GM18951 (cell line): ENCODE results near the gene NCBP1.

Experiments
- POLR2A ChIP-seq: IDR thresholded peaks from 4 replicates; pipeline ENCODE4 v1.6.1; 2011; ENCODE audit warnings: mild to moderate bottlenecking; ENCODE audit not compliant: insufficient read length, insufficient read depth; ENCODE audit errors: extremely low read depth
- in situ Hi-C: fragments of 300-500 bp; cut with MboI; formaldehyde crosslinking; loops from one replicate; pipeline ENCODE4 v1.12.0; 2022; ENCODE audit warnings: low sequenced_read_pairs, mixed read lengths, inconsistent platforms; ENCODE audit not compliant: unreplicated experiment

The NCBP1 gene

DNA sequence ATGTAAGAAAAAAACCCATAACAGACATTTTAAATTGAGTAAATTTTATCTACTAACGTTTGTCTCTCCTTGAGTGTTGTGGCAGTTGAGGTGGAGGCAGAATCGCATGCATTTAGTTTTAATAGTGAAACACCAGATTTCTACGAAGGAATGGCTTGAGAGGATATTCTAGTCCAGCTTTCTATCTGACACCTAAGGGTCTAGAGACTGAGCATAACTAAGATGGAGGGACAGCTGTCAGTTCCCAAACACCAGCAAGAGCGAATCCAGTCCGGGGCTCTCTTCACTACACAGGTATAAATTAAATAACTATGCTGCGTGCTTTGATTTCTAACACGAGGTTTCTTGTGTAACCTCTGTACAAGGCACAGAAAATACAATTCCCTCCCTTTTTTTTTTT lies 1.4 kb downstream of the NCBP1 start:
- in situ Hi-C loops = no loop called here
- TF ChIP-seq POLR2A = no peak

- in situ Hi-C loops = no loop called here
- no peak for TF ChIP-seq POLR2A
These were observed 3.3 kb downstream of the NCBP1 start for GRCh38 chr9:97636903-97637302.

DNA sequence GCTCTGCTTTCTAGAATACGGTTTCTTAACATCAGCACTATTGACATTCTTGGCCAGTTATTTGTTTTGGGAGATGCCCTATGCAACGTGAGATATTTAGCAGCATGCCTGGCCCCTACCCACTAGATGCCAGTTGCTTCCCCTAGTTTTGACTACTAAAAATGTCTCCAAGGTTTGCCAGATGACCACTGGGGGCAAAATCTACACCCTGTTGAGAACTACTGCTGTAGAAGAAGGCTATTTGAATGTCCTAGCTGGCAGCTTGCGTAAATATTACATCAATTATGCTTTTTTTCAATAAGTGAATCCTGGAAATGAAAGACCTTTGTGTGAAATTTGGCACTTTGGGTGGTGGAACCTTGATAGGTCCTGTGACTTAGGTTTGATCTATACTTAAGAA lies 5.0 kb downstream of the NCBP1 start:
- no peak for TF ChIP-seq POLR2A
- in situ Hi-C loops = no loop called here

- TF ChIP-seq POLR2A = no peak
- in situ Hi-C loops = no loop called here
These were observed 6.7 kb downstream of the NCBP1 start for GRCh38 chr9:97640325-97640724.

DNA sequence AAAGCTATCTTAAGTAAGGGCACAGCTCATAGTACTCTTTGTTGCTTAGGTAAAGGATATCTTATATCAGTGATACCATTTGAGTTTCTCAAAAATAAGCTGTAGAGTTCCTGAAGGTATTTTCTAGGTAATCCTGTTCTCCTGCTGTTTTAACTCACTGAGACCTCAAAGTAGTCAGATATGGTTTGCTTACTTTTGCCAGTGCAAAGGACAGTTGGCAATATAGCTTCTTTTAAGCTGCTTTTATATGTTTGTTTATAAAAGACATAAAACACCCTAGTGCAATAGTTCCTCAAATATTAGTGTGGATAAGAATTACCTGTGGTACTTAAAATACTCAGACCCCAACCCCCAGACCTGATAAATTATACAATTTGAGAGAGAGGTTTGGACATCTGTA lies 12.1 kb downstream of the NCBP1 start:
- TF ChIP-seq POLR2A = no peak
- in situ Hi-C loops = no loop called here

- no peak for TF ChIP-seq POLR2A
These were observed 14.4 kb downstream of the NCBP1 start for GRCh38 chr9:97647996-97648395.

GRCh38 chr9:97651646-97652045 lies 18.0 kb downstream of the NCBP1 start:
- TF ChIP-seq POLR2A = no peak
- in situ Hi-C loops = no loop called here

More at GRCh38 chr9:97647996-97648395, 14.4 kb downstream of the NCBP1 start:
- in situ Hi-C loops = no loop called here

- in situ Hi-C loops = no loop called here
- no peak for TF ChIP-seq POLR2A
These were observed 25.1 kb downstream of the NCBP1 start for GRCh38 chr9:97658707-97659106.

- no peak for TF ChIP-seq POLR2A
- in situ Hi-C loops = no loop called here
These were observed 26.1 kb downstream of the NCBP1 start for GRCh38 chr9:97659771-97660170.

DNA sequence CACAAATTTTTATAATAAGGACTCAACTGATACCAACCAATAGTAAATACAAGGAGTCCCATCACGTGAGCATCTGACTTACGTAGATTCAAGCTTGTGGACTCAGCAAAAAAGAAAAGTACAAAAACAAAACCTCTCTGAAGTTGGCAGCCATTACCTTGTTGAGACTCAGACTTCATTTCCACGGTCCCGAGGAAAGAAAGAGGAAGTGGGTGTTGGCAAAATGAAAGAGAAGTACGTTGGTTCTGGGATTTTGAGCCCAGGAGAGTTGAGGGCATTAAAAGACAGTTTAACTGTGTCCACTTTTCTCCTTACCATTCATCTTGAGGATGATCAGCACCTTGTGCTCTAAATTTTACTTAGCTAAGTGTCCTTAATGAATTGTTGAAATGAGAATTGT lies 26.7 kb downstream of the NCBP1 start:
- in situ Hi-C loops = no loop called here
- no peak for TF ChIP-seq POLR2A

GRCh38 chr9:97660847-97661246 lies 27.2 kb downstream of the NCBP1 start:
- TF ChIP-seq POLR2A = no peak
- in situ Hi-C loops = no loop called here

GRCh38 chr9:97665742-97666141 lies 32.1 kb downstream of the NCBP1 start:
- no peak for TF ChIP-seq POLR2A
- in situ Hi-C loops = no loop called here

DNA sequence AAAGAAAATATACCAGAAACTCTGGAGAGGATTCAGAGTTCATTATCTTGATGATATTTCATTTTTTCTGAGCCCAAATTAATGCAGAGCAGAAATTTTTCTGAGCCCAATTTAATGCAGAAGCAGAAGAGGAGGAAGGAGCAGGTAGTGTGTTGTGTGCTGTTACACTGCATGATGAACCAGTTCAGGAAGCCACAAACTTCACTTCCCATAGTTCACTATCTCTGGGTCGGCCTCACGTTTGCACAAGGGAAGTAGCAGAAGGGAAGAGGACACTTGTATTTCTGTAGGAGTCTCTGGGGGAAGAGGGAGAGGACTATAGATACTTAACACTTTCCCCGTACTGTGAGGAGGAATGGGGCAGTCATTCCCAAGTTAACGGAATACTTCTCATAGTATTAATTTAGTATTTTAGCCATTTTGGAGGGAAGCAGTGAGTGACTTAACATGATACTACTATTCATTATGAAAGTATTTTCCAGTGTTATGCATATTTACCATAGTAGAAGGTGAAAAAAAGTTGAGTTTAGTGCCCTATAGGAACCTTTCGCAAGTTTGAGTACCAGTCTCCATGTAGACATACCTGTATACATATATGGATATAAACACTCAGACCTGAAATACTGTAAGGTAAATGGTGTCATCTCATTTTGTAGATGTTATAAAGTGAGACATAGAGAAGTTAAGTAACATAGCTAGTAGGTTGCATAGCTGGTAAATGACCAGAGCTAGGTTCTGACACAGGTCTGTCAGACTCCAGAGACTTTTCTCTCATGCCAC lies 33.5 kb downstream of the NCBP1 start:
- in situ Hi-C loops = no loop called here
- TF ChIP-seq POLR2A = no peak

DNA sequence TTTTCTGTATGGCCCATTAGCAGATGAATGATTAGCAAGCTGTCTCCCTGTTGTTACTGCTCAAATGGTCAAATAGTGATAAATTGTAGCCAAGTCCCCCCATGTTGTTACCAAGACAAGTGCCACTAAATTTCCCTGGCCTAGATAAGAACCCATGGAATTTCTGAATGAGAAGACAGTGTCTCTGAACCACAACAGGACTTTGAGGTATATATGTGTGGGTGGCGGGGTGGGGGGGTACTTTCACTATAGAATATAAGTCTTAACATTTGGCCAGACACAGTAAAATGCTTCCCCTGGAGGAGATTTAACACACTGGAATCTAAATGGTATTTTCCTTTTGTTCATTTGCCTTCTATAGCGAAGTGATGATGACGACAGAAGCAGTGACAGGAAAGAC lies 34.9 kb downstream of the NCBP1 start:
- in situ Hi-C loops = no loop called here
- TF ChIP-seq POLR2A = no peak

DNA sequence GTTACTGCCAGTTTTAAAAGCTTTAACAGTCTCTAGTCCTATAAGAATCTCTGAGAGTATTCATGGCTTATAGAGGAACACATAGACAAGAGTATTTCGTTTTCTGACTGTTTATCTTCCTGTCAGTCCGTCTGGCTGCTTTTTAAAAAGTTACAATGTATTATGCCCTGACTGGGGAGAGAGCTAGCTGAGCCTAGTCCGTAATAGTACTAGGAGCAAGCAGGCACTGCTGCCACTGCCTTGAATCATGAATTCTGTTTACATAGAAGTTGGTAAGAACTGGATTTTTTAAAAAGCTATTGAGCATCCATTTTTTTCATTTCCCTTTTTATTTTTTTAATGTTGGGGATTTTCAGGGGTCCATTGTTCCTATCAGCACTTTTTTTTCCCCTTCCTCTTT lies 37.0 kb downstream of the NCBP1 start:
- TF ChIP-seq POLR2A = no peak
- in situ Hi-C loops = no loop called here

GRCh38 chr9:97672403-97672802 lies 38.8 kb downstream of the NCBP1 start:
- TF ChIP-seq POLR2A = no peak
- in situ Hi-C loops = no loop called here
